ENCODE data around the gene DAZL. TPM values are rescaled to one million over a fixed set of nuclear protein-coding genes. Genes with fewer than 3 reads are reported as not detected.

DAZL gene
- total RNA-seq, 1 donor from 2014 or later: not detected

DNA sequence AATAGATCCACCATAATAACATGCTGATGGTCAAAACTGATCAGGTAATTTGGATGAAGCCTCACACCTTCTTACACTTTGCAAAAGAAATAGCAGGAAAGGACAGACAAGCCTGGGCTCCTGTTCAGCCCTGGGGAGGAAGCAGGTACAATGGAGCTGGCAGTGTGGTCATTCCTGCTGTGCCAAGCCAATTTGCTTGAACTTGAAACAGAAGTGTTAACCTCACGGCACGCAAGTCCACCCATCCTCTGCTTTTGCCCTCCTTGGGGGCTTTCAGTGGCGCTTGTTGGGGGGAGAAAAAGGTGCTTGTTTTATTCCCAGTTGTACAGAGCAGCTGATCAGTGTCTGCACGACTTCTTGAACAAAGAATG, 54.9 kb downstream of the DAZL start:
- TF ChIP-seq, protein P1, sequence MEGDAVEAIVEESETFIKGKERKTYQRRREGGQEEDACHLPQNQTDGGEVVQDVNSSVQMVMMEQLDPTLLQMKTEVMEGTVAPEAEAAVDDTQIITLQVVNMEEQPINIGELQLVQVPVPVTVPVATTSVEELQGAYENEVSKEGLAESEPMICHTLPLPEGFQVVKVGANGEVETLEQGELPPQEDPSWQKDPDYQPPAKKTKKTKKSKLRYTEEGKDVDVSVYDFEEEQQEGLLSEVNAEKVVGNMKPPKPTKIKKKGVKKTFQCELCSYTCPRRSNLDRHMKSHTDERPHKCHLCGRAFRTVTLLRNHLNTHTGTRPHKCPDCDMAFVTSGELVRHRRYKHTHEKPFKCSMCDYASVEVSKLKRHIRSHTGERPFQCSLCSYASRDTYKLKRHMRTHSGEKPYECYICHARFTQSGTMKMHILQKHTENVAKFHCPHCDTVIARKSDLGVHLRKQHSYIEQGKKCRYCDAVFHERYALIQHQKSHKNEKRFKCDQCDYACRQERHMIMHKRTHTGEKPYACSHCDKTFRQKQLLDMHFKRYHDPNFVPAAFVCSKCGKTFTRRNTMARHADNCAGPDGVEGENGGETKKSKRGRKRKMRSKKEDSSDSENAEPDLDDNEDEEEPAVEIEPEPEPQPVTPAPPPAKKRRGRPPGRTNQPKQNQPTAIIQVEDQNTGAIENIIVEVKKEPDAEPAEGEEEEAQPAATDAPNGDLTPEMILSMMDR (IDR thresholded peaks at IDR 0.05): no peak
- Histone ChIP-seq H3K9me3 (no peaks in the 10 kb centered on the region), H3K4me3 (peak overlapping the region in 1 of 2 donors; percentile 40), H3K27ac (no peak overlapping the region), H3K27me3 (no peaks in the 10 kb centered on the region), H3K4me1 (no peaks in the 10 kb centered on the region), H3K36me3 (no peaks in the 10 kb centered on the region)
- no peak for DNase-seq (ENCODE audit: low spot score in 2 of 2)
- intact Hi-C loops (cut with DNase I): loop anchor here (1.0 to 2.0 kb wide), 2 partner anchors 35 to 260 kb away; no protein-coding TSS in a partner anchor

- TF ChIP-seq, protein P1 (IDR thresholded peaks at IDR 0.05): no peak
- Histone ChIP-seq H3K4me1 (no peaks in the 10 kb centered on the region), H3K36me3 (no peaks in the 10 kb centered on the region), H3K27ac (no peak overlapping the region), H3K4me3 (no peak overlapping the region), H3K9me3 (no peaks in the 10 kb centered on the region), H3K27me3 (no peaks in the 10 kb centered on the region)
- no peak for DNase-seq (ENCODE audit: low spot score in 2 of 2)
- intact Hi-C loops (cut with DNase I): no loop called here
Measured at GRCh38 chr3:16548721-16549120, 56.5 kb downstream of the DAZL start.

DNA sequence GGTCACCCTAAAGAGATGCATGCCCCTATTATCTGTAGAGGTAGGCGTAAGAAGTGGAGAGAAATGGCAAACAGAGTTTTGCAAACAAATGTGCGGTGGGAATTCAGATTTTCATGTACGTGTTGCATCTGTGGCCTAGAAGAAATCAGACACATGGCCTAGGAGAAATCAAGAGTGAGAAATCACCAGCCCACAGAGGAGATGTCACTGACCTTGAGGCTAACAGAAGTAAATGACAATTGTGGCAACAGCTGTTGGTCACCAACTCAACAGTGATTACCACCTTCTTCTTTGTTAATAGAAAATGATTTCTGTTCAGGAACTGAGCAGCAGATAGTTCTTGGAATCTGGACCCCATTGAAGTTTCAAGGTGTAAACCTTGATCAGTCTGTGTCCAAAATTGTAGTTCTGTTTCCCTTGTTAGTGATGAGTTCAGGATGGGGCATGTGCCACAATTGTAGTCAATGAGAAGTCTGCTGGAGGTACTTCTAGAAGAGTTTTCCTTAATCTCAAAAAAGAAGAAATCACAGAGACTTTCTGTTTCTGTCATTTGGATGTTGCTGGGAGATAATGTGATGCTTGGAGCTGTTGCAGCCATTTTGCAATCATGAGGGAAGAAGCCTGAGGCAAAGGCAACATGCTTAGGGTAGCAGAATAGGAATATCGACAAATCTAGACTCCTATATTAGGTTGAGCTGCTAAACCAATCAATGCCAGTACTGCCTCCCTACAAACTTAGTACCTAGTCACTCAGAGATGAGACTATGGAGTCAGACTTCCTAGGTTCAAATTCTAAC, 57.5 kb downstream of the DAZL start:
- TF ChIP-seq, protein P1 (IDR thresholded peaks at IDR 0.05): no peak
- Histone ChIP-seq H3K4me1 (no peaks in the 10 kb centered on the region), H3K4me3 (no peak overlapping the region), H3K27me3 (no peaks in the 10 kb centered on the region), H3K9me3 (no peaks in the 10 kb centered on the region), H3K36me3 (no peaks in the 10 kb centered on the region), H3K27ac (no peak overlapping the region)
- no peak for DNase-seq (ENCODE audit: low spot score in 2 of 2)
- intact Hi-C loops (cut with DNase I): no loop called here

DNA sequence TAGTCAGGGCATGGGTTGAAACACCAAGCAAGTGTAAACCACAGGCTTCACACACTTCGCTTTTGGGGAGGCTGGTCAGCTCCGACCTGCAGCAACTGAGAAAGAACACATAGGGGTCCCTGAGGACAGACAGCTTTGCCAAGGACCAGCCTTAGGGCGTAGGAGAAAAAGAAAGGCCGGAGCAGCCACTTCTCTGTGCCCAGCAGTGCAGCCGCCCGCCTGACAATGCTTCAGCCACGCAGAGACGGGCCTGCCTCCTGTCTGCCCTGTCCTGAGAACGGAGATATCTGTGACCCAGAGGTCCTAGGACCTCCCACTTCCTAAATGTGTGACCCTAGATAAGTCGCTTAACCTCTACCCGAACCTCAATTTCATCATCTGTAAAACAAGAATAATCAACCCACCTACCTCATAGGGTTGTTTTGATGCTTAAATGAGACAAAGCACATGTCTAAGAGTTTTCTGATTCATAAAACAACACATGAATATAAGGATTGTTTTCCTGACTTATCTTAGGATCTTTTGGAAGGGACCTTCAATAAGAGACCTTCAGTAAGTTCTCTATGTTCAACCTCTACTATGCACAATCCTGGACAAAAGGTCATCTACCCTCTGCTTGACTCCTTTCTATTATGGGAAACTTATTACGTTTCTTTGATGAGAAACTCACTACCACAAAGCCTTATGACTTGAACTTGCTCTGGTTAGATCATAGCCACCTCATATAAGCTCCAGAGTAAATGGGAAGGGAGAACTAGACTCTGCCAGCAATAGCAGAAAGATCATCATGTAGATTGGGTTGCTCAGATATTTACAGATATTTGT, 58.8 kb downstream of the DAZL start:
- DNase-seq (ENCODE audit: low spot score in 2 of 2): no peak
- Histone ChIP-seq H3K36me3 (no peaks in the 10 kb centered on the region), H3K4me1 (no peaks in the 10 kb centered on the region), H3K27me3 (no peaks in the 10 kb centered on the region), H3K27ac (no peak overlapping the region), H3K9me3 (no peaks in the 10 kb centered on the region), H3K4me3 (no peak overlapping the region)
- intact Hi-C loops (cut with DNase I): no loop called here
- TF ChIP-seq, protein P1 (IDR thresholded peaks at IDR 0.05): no peak

- TF ChIP-seq, protein P1 (IDR thresholded peaks at IDR 0.05): no peak
- no peaks in the 10 kb centered on the region for H3K36me3 ChIP-seq
- H3K27me3 ChIP-seq: no peaks in the 10 kb centered on the region
- intact Hi-C loops (cut with DNase I): no loop called here
- no peak overlapping the region for H3K4me3 ChIP-seq
- no peaks in the 10 kb centered on the region for H3K4me1 ChIP-seq
- H3K27ac ChIP-seq: no peak overlapping the region
- H3K9me3 ChIP-seq: no peaks in the 10 kb centered on the region
- DNase-seq (ENCODE audit: low spot score in 2 of 2): no peak
Measured at GRCh38 chr3:16545413-16546185, 59.6 kb downstream of the DAZL start.

Measured in ascending aorta (tissue), 2 donors.